ENCODE measurements around the gene RAP2A.

- TF ChIP-seq CTCF (IDR thresholded peaks at IDR 0.05) (no peak), POLR2AphosphoS5 (IDR thresholded peaks at IDR 0.05) (no peak)
Measured at GRCh38 chr13:97435323-97435722, 1.4 kb downstream of the RAP2A start.
